Caco-2 (cell line): Measurements from ENCODE around the gene PFDN2. TPM values are rescaled to one million over a fixed set of nuclear protein-coding genes. Genes with fewer than 3 reads are reported as not detected.
A peak's percentile ranks its signal among the peaks of the same experiment; 100 is the strongest.

Source experiments
- BruUV-seq: library from RNA; stranded (reverse); fragments of 400-500 nt; replicated peaks from 2 replicates; lab custom pipeline; 2021; lab: Mats Ljungman, UMichigan
- CTCF ChIA-PET: fragments of 300-600 bp; sonication (Branson Sonifier 250); formaldehyde crosslinking; loops from one replicate; lab custom pipeline; 2022; ENCODE audit warnings: antibody characterized with exemption; lab: Charles Lee
- POLR2A ChIA-PET: fragments of 300-600 bp; sonication (Branson Sonifier 250); formaldehyde crosslinking; loops from one replicate; lab custom pipeline; 2022; ENCODE audit warnings: antibody characterized with exemption; lab: Charles Lee
- DNase-seq, 2 experiments: peaks; one replicate each; pipeline versions ENCODE4 v3.0.0 to v3.0.0-alpha.2; 2020 to 2022
- H3K27me3 ChIP-seq: replicated peaks from 2 replicates; pipeline ENCODE4 v1.6.0; 2011; ENCODE audit warnings: low read length; ENCODE audit not compliant: control insufficient read depth, insufficient read depth
- H3K36me3 ChIP-seq: 2 replicates; pipeline ENCODE4 v1.5.1; 2011; ENCODE audit warnings: low read length; ENCODE audit not compliant: control insufficient read depth, insufficient read depth
- H3K4me1 ChIP-seq: fragments of 250-450 bp; sonication (Bioruptor Pico); 2 replicates; pipeline ENCODE4 v1.5.1; 2020; ENCODE audit warnings: mild to moderate bottlenecking
- H3K4me3 ChIP-seq: 2 replicates; pipeline ENCODE4 v1.5.1; 2011; ENCODE audit warnings: low read depth, mild to moderate bottlenecking, control low read depth, low read length
- H3K9me3 ChIP-seq: fragments of 250-450 bp; sonication (Bioruptor Pico); 2 replicates; pipeline ENCODE4 v1.5.1; 2020; ENCODE audit warnings: mild to moderate bottlenecking, moderate library complexity
- H3K27ac Mint-ChIP-seq: one replicate; pipeline ENCODE4 v1.8.0; 2022; ENCODE audit warnings: mixed read lengths; ENCODE audit not compliant: unreplicated experiment
- H3K27me3 Mint-ChIP-seq: one replicate; pipeline ENCODE4 v1.8.0; 2022; ENCODE audit warnings: mixed read lengths; ENCODE audit not compliant: insufficient read depth, unreplicated experiment
- H3K36me3 Mint-ChIP-seq: one replicate; pipeline ENCODE4 v1.8.0; 2022; ENCODE audit warnings: mild to moderate bottlenecking, mixed read lengths; ENCODE audit not compliant: insufficient read depth, unreplicated experiment
- H3K4me1 Mint-ChIP-seq: one replicate; pipeline ENCODE4 v1.8.0; 2022; ENCODE audit warnings: low read depth, mixed read lengths; ENCODE audit not compliant: unreplicated experiment
- H3K4me3 Mint-ChIP-seq: one replicate; pipeline ENCODE4 v1.8.0; 2022; ENCODE audit warnings: mild to moderate bottlenecking, moderate library complexity, mixed read lengths; ENCODE audit not compliant: unreplicated experiment
- H3K9me3 Mint-ChIP-seq: one replicate; pipeline ENCODE4 v1.8.0; 2022; ENCODE audit warnings: mixed read lengths; ENCODE audit not compliant: unreplicated experiment
- CTCF ChIP-seq, 2 experiments: fragments of 200-600 bp in 1 of 2; IDR thresholded peaks; 1 replicate in 1 of 2; 2 replicates in 1 of 2; pipeline versions ENCODE4 v1.5.1 to v1.8.0; 2011 to 2022; ENCODE audit warnings: antibody characterized with exemption in 1 of 2, control low read depth in 1 of 2, inconsistent platforms in 1 of 2, low read depth in 1 of 2, low read length in 1 of 2, mild to moderate bottlenecking in 1 of 2, moderate library complexity in 1 of 2; ENCODE audit not compliant: insufficient read depth in 1 of 2, severe bottlenecking in 1 of 2, unreplicated experiment in 1 of 2
- intact Hi-C: fragments of 100-400 bp; cut with micrococcal nuclease; formaldehyde crosslinking; loops from one replicate; pipeline ENCODE4 v1.10.0; 2022; ENCODE audit not compliant: unreplicated experiment
- total RNA-seq: library from RNA; stranded (reverse); gene quantifications from 2 replicates; pipeline ENCODE4 v1.2.3, GENCODE V29; 2022

PFDN2 gene
- total RNA-seq, 1 experiment from 2014 or later, result 88.0 TPM

GRCh38 chr1:161100556-161100955, 17.3 kb downstream of the PFDN2 start:
- Mint-ChIP-seq H3K9me3 (no peaks in the 10 kb centered on the region), H3K36me3 (peaks cover 31% of the 10 kb centered on the region), H3K4me3 (no peak overlapping the region), H3K27ac (no peak overlapping the region), H3K4me1 (peaks cover 16% of the 10 kb centered on the region), H3K27me3 (no peaks in the 10 kb centered on the region)
- Histone ChIP-seq H3K27me3 (no peaks in the 10 kb centered on the region), H3K36me3 (no peaks in the 10 kb centered on the region; the same call in 1 of the 2 replicates), H3K4me3 (no peak overlapping the region), H3K4me1 (no peaks in the 10 kb centered on the region), H3K9me3 (no peaks in the 10 kb centered on the region)
- CTCF ChIA-PET, result no interaction called here
- POLR2A ChIA-PET, result no interaction called here
- intact Hi-C loops, result no loop called here
- BruUV-seq, result no TSS peak
- no peak for DNase-seq
- TF ChIP-seq CTCF (IDR thresholded peaks at IDR 0.05; ENCODE audit: insufficient read depth in 1 of 2, low read depth in 1 of 2, low read length in 1 of 2, severe bottlenecking in 1 of 2, unreplicated experiment in 1 of 2), result no peak

- peaks cover 16% of the 10 kb centered on the region for H3K4me1 Mint-ChIP-seq
- no peaks in the 10 kb centered on the region for H3K9me3 Mint-ChIP-seq
- peak overlapping the region; percentile 6 for H3K27ac Mint-ChIP-seq
- no peaks in the 10 kb centered on the region for H3K9me3 ChIP-seq
- H3K4me3 ChIP-seq, result peak overlapping the region; percentile 60
- BruUV-seq, result no TSS peak
- no peak for TF ChIP-seq CTCF (IDR thresholded peaks at IDR 0.05; ENCODE audit: insufficient read depth in 1 of 2, low read depth in 1 of 2, low read length in 1 of 2, severe bottlenecking in 1 of 2, unreplicated experiment in 1 of 2)
- peak overlapping the region; percentile 70 for H3K4me3 Mint-ChIP-seq
- no peak for DNase-seq
- H3K27me3 Mint-ChIP-seq, result no peaks in the 10 kb centered on the region
- H3K27me3 ChIP-seq, result no peaks in the 10 kb centered on the region
- no peaks in the 10 kb centered on the region; the same call in 1 of the 2 replicates for H3K36me3 ChIP-seq
- H3K4me1 ChIP-seq, result no peaks in the 10 kb centered on the region
- H3K36me3 Mint-ChIP-seq, result peaks cover 31% of the 10 kb centered on the region
- ChIA-PET CTCF (interaction anchor here (0.7 to 3.9 kb wide), 4 partner anchors 18 to 101 kb away, joined by 3 to 32 read pairs (median 12); partner anchors contain the start of genes ARHGAP30, DEDD, NIT1 and PFDN2), POLR2A (interaction anchor here (1.0 to 1.5 kb wide), 3 partner anchors 34 to 78 kb away, joined by 3 to 7 read pairs (median 4); partner anchors contain the start of genes F11R and USF1)
- intact Hi-C loops, result loop anchor here (5.0 kb wide), 2 partner anchors 37 to 147 kb away; partner anchors contain the start of gene ITLN2
Observed at GRCh38 chr1:161099090-161099802, 18.6 kb downstream of the PFDN2 start.

GRCh38 chr1:161098210-161099068, 19.4 kb downstream of the PFDN2 start, which contains the start of gene KLHDC9:
TSS of gene KLHDC9 (plus strand) at chr1:161098361. CDS start at chr1:161098536, 175 bp downstream.
- Histone ChIP-seq H3K36me3 (no peaks in the 10 kb centered on the region; the same call in 1 of the 2 replicates), H3K4me1 (no peaks in the 10 kb centered on the region), H3K9me3 (no peaks in the 10 kb centered on the region), H3K4me3 (peak within 1 kb of the TSS; percentile 60), H3K27me3 (no peaks in the 10 kb centered on the region)
- peak in 1 of 2 experiments; percentile 26 for TF ChIP-seq CTCF (IDR thresholded peaks at IDR 0.05; ENCODE audit: insufficient read depth in 1 of 2, low read depth in 1 of 2, low read length in 1 of 2, severe bottlenecking in 1 of 2, unreplicated experiment in 1 of 2)
- Mint-ChIP-seq H3K36me3 (peaks cover 31% of the 10 kb centered on the region), H3K9me3 (no peaks in the 10 kb centered on the region), H3K4me3 (peak within 1 kb of the TSS; percentile 70), H3K27ac (peak within 1 kb of the TSS; percentile 82), H3K27me3 (no peaks in the 10 kb centered on the region), H3K4me1 (peaks cover 16% of the 10 kb centered on the region)
- CTCF ChIA-PET, result interaction anchor here (0.6 to 3.9 kb wide), 16 partner anchors 13 to 147 kb away, joined by 3 to 32 read pairs (median 4); partner anchors contain the start of genes ARHGAP30, DEDD, F11R and NIT1
- intact Hi-C loops, result loop anchor here (1.0 to 5.0 kb wide), 6 partner anchors 26 to 146 kb away; partner anchors contain the start of genes ITLN2 and USF1
- BruUV-seq, result no TSS peak
- DNase-seq, result peak; percentile 88 to 92
- POLR2A ChIA-PET, result interaction anchor here (0.6 to 1.5 kb wide), 4 partner anchors 35 to 135 kb away, joined by 3 to 6 read pairs (median 4); partner anchors contain the start of genes F11R and USF1
